Measurements from ENCODE around the gene ITGAV.

DNA sequence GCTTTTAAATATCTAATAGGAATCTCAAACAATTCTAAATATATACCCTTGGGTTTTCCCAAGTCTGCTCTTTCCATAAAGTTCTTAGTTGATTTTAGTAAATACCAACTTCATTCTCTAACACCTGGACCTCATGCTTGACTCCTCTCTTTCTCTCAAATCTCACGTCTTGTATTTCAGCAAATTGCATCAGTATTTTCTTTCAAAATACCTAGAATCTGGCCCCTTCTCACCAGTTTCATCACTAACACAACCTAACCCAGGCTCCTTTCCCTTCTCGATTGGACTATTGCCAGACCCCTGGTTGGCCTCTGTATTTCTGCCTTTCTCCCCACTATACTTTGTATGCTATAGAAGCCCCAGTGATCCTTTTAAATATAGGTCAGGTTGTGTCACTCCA lies 81.0 kb downstream of the ITGAV start:
- no peak for TF ChIP-seq POLR2A (IDR thresholded peaks at IDR 0.05)
- TF ChIP-seq, protein P1, sequence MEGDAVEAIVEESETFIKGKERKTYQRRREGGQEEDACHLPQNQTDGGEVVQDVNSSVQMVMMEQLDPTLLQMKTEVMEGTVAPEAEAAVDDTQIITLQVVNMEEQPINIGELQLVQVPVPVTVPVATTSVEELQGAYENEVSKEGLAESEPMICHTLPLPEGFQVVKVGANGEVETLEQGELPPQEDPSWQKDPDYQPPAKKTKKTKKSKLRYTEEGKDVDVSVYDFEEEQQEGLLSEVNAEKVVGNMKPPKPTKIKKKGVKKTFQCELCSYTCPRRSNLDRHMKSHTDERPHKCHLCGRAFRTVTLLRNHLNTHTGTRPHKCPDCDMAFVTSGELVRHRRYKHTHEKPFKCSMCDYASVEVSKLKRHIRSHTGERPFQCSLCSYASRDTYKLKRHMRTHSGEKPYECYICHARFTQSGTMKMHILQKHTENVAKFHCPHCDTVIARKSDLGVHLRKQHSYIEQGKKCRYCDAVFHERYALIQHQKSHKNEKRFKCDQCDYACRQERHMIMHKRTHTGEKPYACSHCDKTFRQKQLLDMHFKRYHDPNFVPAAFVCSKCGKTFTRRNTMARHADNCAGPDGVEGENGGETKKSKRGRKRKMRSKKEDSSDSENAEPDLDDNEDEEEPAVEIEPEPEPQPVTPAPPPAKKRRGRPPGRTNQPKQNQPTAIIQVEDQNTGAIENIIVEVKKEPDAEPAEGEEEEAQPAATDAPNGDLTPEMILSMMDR (IDR thresholded peaks at IDR 0.05), result no peak
- no peak for TF ChIP-seq POLR2AphosphoS5 (IDR thresholded peaks at IDR 0.05)
